HG02970 (cell line): ENCODE measurements around the gene UPK1A.
A peak's percentile ranks its signal among the peaks of the same experiment; 100 is the strongest.
"Not testable (repeated sequence)": the region's sequence is repeated elsewhere in the genome, so short reads cannot be mapped to it uniquely, and the experiment has no call there.

Source experiments
- ATAC-seq: cut with Tn5 transposase; IDR thresholded peaks from one replicate; pipeline ENCODE4 v1.9.1; 2021; ENCODE audit warnings: mild to moderate bottlenecking, moderate library complexity, moderate number of reproducible peaks; ENCODE audit not compliant: unreplicated experiment, low FRiP score

The UPK1A gene

GRCh38 chr19:35715981-35716800 is 49.9 kb downstream of the UPK1A start:
- no peak for ATAC-seq

GRCh38 chr19:35716801-35717664 is 50.7 kb downstream of the UPK1A start:
- ATAC-seq, result peak; percentile 49

GRCh38 chr19:35717665-35718344 is 51.5 kb downstream of the UPK1A start, which contains the start of gene KMT2B:
Gene KMT2B (plus strand): TSS chr19:35718003. CDS start chr19:35718019, 16 bp downstream.
- peak; percentile 37 for ATAC-seq

GRCh38 chr19:35718345-35719041 is 52.2 kb downstream of the UPK1A start:
- ATAC-seq, result peak; percentile 4

GRCh38 chr19:35719402-35720162 is 53.3 kb downstream of the UPK1A start:
- ATAC-seq, result no peak

GRCh38 chr19:35720163-35720524 is 53.8 kb downstream of the UPK1A start:
- no peak for ATAC-seq

- no peak for ATAC-seq
These were observed 54.3 kb downstream of the UPK1A start for GRCh38 chr19:35720648-35721047.

GRCh38 chr19:35721374-35721773 is 55.1 kb downstream of the UPK1A start:
- ATAC-seq, result no peak

- no peak for ATAC-seq
These were observed 56.1 kb downstream of the UPK1A start for GRCh38 chr19:35722461-35722860.

GRCh38 chr19:35722897-35723296 is 56.6 kb downstream of the UPK1A start:
- ATAC-seq, result no peak

- no peak for ATAC-seq
These were observed 57.4 kb downstream of the UPK1A start for GRCh38 chr19:35723671-35724070.

GRCh38 chr19:35724132-35724531 is 57.8 kb downstream of the UPK1A start:
- not testable (repeated sequence) for ATAC-seq

- ATAC-seq, result no peak
These were observed 58.2 kb downstream of the UPK1A start for GRCh38 chr19:35724560-35724959.

- ATAC-seq, result no peak
These were observed 59.0 kb downstream of the UPK1A start for GRCh38 chr19:35725216-35725861.

GRCh38 chr19:35727053-35727955 is 61.0 kb downstream of the UPK1A start:
- ATAC-seq, result no peak
